HFFc6 (cell line): ENCODE results near the gene TEDC1. TPM values are rescaled to one million over a fixed set of nuclear protein-coding genes. Genes with fewer than 3 reads are reported as not detected.
A peak's percentile ranks its signal among the peaks of the same experiment; 100 is the strongest.

Experiments
- DNase-seq: peaks from one replicate; pipeline ENCODE4 v3.0.0-alpha.2; 2018
- H3K27ac Mint-ChIP-seq: 2 replicates; pipeline ENCODE4 v1.8.0; 2020; ENCODE audit warnings: mild to moderate bottlenecking, mixed read lengths
- H3K27me3 Mint-ChIP-seq: 2 replicates; pipeline ENCODE4 v1.8.0; 2021; ENCODE audit warnings: mild to moderate bottlenecking, moderate library complexity, mixed read lengths; ENCODE audit not compliant: insufficient read depth
- H3K36me3 Mint-ChIP-seq: 2 replicates; pipeline ENCODE4 v1.8.0; 2021; ENCODE audit warnings: low read depth, mixed read lengths
- H3K4me1 Mint-ChIP-seq: 2 replicates; pipeline ENCODE4 v1.8.0; 2020; ENCODE audit warnings: low read depth, mixed read lengths
- H3K4me3 Mint-ChIP-seq: 2 replicates; pipeline ENCODE4 v1.8.0; 2020; ENCODE audit warnings: mild to moderate bottlenecking, moderate library complexity, mixed read lengths
- H3K9me3 Mint-ChIP-seq: 2 replicates; pipeline ENCODE4 v1.8.0; 2020; ENCODE audit warnings: mild to moderate bottlenecking, mixed read lengths
- total RNA-seq, 6 experiments: library from RNA; stranded (reverse); fragmentation: NEBNext Ultra II Directional; extraction: Animal tissue kit (Norgen Biotek cat#: 25700); gene quantifications; 2 replicates in 1 of 6; 3 replicates in 5 of 6; pipeline ENCODE4 v1.2.3, GENCODE V29; 2021
- TF ChIP-seq, protein P1 (sequence below): fragments of 200-600 bp; sonication (generic); IDR thresholded peaks from 2 replicates; pipeline ENCODE4 v1.5.0; 2021; ENCODE audit warnings: antibody characterized with exemption, mild to moderate bottlenecking

Gene TEDC1
- total RNA-seq, 6 experiments from 2014 or later, result 9.1 to 12.9 (median 12.7) TPM

DNA sequence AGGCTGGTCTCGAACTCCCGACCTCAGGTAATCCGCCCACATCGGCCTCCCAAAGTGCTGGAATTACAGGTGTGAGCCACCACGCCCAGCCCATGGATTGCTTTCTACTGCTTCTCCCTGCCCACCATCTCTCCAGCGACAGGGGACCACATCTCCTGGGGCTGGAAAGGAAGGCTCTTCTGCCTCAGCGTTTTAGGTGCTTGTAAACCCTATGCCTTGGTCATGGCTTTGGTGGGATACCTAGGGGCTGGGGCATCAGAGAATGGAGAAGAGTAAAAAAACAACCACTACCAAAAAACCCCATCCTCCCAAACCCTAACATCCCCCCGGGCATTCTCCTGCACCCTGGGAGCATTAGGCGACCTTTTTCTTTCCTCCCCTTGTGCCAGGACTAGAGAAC lies 34.3 kb downstream of the TEDC1 start:
- peaks cover 6% of the 10 kb centered on the region for H3K27me3 Mint-ChIP-seq
- no peak for DNase-seq
- no peaks in the 10 kb centered on the region for H3K4me1 Mint-ChIP-seq
- H3K27ac Mint-ChIP-seq, result no peak overlapping the region
- peak overlapping the region; percentile 73; the same call in 1 of the 2 replicates for H3K4me3 Mint-ChIP-seq
- TF ChIP-seq, protein P1, sequence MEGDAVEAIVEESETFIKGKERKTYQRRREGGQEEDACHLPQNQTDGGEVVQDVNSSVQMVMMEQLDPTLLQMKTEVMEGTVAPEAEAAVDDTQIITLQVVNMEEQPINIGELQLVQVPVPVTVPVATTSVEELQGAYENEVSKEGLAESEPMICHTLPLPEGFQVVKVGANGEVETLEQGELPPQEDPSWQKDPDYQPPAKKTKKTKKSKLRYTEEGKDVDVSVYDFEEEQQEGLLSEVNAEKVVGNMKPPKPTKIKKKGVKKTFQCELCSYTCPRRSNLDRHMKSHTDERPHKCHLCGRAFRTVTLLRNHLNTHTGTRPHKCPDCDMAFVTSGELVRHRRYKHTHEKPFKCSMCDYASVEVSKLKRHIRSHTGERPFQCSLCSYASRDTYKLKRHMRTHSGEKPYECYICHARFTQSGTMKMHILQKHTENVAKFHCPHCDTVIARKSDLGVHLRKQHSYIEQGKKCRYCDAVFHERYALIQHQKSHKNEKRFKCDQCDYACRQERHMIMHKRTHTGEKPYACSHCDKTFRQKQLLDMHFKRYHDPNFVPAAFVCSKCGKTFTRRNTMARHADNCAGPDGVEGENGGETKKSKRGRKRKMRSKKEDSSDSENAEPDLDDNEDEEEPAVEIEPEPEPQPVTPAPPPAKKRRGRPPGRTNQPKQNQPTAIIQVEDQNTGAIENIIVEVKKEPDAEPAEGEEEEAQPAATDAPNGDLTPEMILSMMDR, result no peak
- H3K36me3 Mint-ChIP-seq, result no peaks in the 10 kb centered on the region
- H3K9me3 Mint-ChIP-seq, result no peaks in the 10 kb centered on the region

DNA sequence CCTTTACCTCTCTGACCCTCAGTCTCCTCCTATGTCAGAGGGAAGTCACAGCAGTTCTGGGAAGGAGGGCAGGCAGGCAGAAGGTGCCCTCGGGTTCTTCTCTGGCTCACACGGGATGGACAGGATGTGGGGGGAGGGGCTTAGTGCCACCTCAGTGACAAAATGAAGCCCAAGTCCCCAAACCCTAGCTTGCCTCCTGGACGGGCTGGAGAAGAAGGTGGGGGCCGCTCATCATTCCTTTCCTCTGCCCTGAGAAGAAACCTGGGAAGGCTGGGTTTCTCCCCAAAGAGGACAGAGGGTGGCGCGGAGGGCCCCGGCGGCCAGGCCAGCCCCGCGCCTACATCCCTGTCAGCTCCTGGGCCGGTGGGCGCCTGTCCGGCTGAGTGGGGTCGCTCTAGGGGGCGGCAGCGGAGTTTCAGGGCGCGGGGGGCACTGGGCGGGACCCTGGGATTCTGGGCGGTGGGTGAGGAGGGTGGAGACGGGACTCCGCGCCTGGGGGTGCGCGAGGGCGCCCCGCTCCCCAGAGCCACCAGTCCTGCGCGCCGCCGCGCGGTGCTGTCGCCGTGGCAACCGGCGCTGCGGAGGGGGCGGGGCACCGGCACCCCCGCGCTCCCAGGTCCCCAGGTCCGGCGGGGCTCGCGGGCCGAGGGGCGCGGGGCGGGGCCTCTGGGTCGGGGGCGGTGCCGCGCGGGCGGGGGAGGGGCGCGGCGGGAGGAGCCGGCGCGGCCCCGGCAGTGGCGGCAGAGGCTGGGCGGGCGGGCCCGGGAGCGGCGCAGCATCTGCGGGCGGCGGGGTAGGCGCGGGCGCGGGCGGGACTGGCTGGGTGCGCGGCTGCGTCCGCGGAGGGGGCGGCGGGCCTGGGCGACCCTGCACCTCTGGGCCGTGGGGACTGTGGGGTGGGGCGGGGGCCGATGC lies 35.1 kb downstream of the TEDC1 start, which contains the start of gene TMEM121:
TSS of gene TMEM121 (plus strand) at position 723 of the 915 bp plus-strand sequence. CDS start 2,252 bp downstream, outside the sequence.
- Mint-ChIP-seq H3K36me3 (no peaks in the 10 kb centered on the region), H3K4me1 (no peaks in the 10 kb centered on the region), H3K27ac (no peak within 1 kb of the TSS), H3K27me3 (peaks cover 5% of the 10 kb centered on the region; the same call in 1 of the 2 replicates), H3K4me3 (peak within 1 kb of the TSS; percentile 75), H3K9me3 (no peaks in the 10 kb centered on the region)
- TF ChIP-seq, protein P1, result peak; percentile 9; the same call in 1 of the 2 replicates
- DNase-seq, result no peak

DNA sequence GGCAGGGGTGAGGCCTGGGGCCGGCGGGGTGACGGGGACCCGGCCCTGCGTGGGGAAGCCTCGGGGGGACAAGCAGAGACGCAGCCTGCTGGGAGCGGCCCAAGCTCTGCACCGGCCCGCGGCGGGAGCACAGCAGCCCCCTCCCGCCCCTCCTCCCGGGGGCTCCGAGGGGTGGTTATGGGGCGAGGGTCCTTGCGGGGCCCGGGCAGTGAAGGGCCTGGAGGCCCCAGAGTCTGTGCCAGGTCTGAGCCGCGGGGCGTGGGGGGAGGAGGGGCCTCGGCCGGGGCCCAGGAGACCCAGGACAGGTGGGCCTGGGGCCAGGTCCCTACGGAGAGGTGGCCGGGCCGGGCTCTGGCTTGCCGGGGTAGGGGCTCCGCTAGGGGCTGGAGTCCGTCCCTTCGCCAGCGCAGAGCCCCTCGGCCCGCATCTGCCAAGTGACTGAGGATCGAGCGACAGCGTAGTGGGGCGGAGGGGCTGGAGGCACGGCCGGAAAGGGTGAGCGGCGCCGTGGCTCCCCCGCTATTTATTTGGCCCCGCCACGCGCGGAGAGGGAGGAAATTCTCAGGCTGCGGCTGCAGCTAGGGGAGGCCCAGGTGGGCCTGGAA lies 35.8 kb downstream of the TEDC1 start:
- Mint-ChIP-seq H3K27me3 (peaks cover 5% of the 10 kb centered on the region; the same call in 1 of the 2 replicates), H3K4me3 (peak overlapping the region; percentile 75), H3K9me3 (no peaks in the 10 kb centered on the region), H3K36me3 (no peaks in the 10 kb centered on the region), H3K4me1 (no peaks in the 10 kb centered on the region), H3K27ac (no peak overlapping the region)
- DNase-seq, result no peak
- TF ChIP-seq, protein P1, result no peak

DNA sequence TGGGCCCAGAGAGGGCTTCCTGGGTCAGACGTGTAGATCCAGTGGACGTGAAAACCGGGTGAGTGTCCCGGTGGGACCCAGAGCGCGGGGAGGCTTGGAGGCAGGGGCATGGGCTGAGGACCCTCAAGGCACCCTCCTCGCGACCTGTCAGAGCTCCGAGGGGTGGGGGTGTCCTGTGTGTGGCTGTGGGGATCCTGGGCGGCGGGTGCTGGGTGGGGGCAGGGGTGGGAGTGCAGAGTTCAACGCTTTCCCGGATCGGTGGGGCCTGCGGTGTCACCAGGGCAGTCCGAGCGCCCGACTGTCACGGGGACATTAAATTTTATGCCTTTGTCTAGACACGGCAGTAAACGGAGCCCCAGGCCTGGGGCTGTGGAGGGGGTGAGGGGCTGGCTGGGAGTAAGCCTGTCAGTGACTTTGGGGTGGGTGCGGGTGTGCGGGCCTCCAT lies 36.4 kb downstream of the TEDC1 start:
- peak overlapping the region; percentile 75 for H3K4me3 Mint-ChIP-seq
- H3K36me3 Mint-ChIP-seq, result no peaks in the 10 kb centered on the region
- no peak for DNase-seq
- H3K27me3 Mint-ChIP-seq, result peaks cover 6% of the 10 kb centered on the region; the same call in 1 of the 2 replicates
- TF ChIP-seq, protein P1, result no peak
- no peaks in the 10 kb centered on the region for H3K9me3 Mint-ChIP-seq
- H3K4me1 Mint-ChIP-seq, result no peaks in the 10 kb centered on the region
- 0 out of 2 replicates have a peak overlapping the region, but pooled peaks have one; percentile 26 for H3K27ac Mint-ChIP-seq

DNA sequence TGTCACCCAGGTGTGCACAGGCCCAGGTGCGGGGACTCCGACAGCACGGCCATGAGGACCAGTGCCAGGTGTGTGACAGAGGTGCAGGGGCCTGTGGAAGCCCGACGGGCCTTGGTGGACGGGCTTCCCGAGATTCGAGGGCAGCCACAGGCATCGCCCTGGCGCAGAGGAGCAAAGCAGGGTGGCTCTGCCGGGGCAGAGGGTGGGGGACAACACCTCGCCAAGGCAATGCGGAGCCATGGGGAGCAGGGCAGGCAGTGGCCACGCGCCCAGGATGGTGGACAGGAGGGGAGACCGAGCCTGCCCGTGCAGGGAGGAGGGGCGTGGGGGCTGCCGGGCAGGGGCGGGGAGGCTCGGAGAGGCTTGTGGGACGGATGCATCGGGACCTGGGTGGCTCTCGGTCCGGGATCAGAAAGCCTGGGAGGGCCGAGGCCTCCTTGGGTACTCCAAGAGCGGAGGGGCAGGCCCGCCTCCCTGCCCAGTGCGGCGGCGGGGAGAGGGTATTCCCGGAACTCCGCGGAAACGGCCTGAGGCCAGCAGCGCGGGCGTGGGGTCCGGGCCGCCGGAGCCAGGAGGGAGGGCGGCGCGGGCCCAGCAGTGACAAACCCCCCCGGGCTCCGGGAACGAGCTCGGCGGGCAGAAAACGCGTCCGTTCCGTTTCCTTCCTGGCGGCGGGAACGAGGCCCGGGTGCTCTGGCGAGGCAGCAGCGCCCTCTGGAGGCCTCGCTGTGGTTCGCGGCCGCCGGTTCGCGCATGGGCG lies 37.0 kb downstream of the TEDC1 start:
- no peaks in the 10 kb centered on the region for H3K36me3 Mint-ChIP-seq
- H3K27me3 Mint-ChIP-seq, result peaks cover 8% of the 10 kb centered on the region; the same call in 1 of the 2 replicates
- DNase-seq, result peak; percentile 45
- H3K9me3 Mint-ChIP-seq, result no peaks in the 10 kb centered on the region
- H3K27ac Mint-ChIP-seq, result peak overlapping the region; percentile 26; the same call in 1 of the 2 replicates
- no peaks in the 10 kb centered on the region for H3K4me1 Mint-ChIP-seq
- H3K4me3 Mint-ChIP-seq, result peak overlapping the region; percentile 75
- TF ChIP-seq, protein P1, result peak; percentile 90
